Left ventricle myocardium inferior (tissue), 1 donor: ENCODE measurements around the gene NEURL1. TPM values are rescaled to one million over a fixed set of nuclear protein-coding genes. Genes with fewer than 3 reads are reported as not detected.
A peak's percentile ranks its signal among the peaks of the same experiment; 100 is the strongest.

Experiments used
- DNase-seq: peaks from one replicate; pipeline ENCODE4 v3.0.0-alpha.2; 2020
- H3K27ac ChIP-seq: fragments of 200-600 bp; replicated peaks from 2 replicates; pipeline ENCODE4 v1.8.0; 2021
- H3K27me3 ChIP-seq: fragments of 200-600 bp; 2 replicates; pipeline ENCODE4 v1.8.0; 2021; ENCODE audit warnings: low read depth
- H3K36me3 ChIP-seq: fragments of 200-600 bp; 2 replicates; pipeline ENCODE4 v1.8.0; 2021
- H3K4me1 ChIP-seq: fragments of 200-600 bp; 2 replicates; pipeline ENCODE4 v1.8.0; 2021
- H3K4me3 ChIP-seq: fragments of 200-600 bp; 2 replicates; pipeline ENCODE4 v1.8.0; 2021; ENCODE audit warnings: mild to moderate bottlenecking, moderate library complexity
- H3K9me3 ChIP-seq: fragments of 200-600 bp; replicated peaks from 2 replicates; pipeline ENCODE4 v1.8.0; 2021
- intact Hi-C: fragments of 100-400 bp; cut with micrococcal nuclease; formaldehyde crosslinking; loops from one replicate; pipeline ENCODE4 v1.11.0; 2022
- total RNA-seq: library from RNA; stranded (reverse); fragmentation: NEBNext Ultra II Directional; extraction: Animal tissue kit (Norgen Biotek cat#: 25700); gene quantifications from one replicate; pipeline ENCODE4 v1.2.1, GENCODE V29; 2021
- TF ChIP-seq, protein P1 (sequence below): fragments of 200-600 bp; IDR thresholded peaks from 2 replicates; pipeline ENCODE4 v1.8.0; 2021; ENCODE audit warnings: antibody characterized with exemption, mild to moderate bottlenecking, borderline replicate concordance
- donor health status: DM: no; HTN: yes; CAD: no; lungs with severe emphysema.

NEURL1 gene
- total RNA-seq, 1 donor from 2014 or later: 0.14 TPM

DNA sequence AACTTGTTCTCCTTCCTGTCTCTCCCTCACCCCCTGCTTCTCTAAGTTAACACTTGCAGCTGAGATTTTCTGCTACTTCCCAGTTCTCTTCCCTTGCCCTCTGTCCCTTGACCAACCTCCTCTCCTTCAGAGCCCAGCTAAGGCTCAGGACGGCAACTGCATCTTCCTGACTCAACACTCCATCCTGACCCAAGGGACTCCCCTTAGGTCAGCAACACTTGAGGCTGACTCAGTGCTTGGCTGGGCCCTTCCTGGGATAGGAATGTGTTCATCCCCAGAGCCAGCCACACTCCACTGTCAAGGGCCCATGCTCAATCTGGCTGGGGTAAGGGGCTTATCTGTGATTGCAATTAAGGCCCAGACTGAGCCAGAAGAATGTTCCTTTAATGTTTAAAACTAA lies 44.8 kb upstream of the NEURL1 start:
- peak overlapping the region; percentile 94 for H3K27ac ChIP-seq
- H3K9me3 ChIP-seq: no peaks in the 10 kb centered on the region
- H3K27me3 ChIP-seq: peaks cover 12% of the 10 kb centered on the region
- TF ChIP-seq, protein P1, sequence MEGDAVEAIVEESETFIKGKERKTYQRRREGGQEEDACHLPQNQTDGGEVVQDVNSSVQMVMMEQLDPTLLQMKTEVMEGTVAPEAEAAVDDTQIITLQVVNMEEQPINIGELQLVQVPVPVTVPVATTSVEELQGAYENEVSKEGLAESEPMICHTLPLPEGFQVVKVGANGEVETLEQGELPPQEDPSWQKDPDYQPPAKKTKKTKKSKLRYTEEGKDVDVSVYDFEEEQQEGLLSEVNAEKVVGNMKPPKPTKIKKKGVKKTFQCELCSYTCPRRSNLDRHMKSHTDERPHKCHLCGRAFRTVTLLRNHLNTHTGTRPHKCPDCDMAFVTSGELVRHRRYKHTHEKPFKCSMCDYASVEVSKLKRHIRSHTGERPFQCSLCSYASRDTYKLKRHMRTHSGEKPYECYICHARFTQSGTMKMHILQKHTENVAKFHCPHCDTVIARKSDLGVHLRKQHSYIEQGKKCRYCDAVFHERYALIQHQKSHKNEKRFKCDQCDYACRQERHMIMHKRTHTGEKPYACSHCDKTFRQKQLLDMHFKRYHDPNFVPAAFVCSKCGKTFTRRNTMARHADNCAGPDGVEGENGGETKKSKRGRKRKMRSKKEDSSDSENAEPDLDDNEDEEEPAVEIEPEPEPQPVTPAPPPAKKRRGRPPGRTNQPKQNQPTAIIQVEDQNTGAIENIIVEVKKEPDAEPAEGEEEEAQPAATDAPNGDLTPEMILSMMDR: no peak
- peaks cover 88% of the 10 kb centered on the region for H3K4me1 ChIP-seq
- peaks cover 65% of the 10 kb centered on the region for H3K36me3 ChIP-seq
- peak overlapping the region; percentile 78 for H3K4me3 ChIP-seq
- intact Hi-C loops: no loop called here
- DNase-seq: peak; percentile 69

DNA sequence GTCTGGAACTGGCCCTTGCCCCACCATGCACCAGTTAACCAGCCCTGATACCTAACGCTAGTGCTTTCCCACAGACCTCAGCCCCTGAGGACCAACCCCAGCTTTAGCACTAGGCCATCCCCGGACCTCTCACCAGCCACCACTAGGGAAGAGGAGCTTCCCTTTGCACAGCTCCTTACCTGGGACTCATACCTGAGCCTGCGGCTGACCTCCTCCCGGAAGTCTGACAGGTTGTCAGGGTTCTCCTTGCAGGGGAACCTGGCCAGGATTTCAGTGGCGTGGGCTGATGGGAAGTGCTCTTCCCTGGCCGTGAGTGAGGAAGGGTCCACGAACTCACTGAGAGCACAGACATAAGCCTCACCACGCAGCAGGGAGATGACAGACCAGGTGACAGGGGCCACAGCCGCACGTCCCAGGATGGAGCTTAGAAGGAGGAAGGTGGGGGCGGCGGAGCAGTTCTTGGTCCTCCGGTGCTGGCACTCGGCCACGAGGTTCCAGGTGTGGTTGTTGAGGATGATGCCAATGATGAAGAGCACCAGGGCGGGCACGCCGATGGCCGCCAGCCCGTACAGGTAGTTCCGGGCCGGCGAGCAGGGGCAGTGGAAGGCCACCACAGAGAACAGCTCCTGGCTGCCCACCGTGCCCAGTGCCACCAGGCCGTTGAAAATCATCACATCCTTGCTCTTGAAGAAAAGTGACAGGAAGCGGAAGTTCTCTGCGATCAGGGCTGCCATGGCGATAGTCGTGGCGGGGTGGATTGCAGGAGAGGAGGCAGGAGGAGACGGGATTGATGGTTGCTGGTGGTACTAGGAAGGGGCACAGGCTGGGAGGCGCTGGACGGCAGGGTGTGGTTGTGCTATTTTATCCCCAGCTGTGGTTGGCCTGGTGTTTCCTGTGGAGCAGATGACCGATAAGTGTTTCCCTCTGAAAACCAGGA lies 44.0 kb upstream of the NEURL1 start:
- intact Hi-C loops: no loop called here
- Histone ChIP-seq H3K4me1 (peaks cover 81% of the 10 kb centered on the region), H3K4me3 (peak overlapping the region; percentile 78), H3K27me3 (peaks cover 12% of the 10 kb centered on the region), H3K9me3 (no peaks in the 10 kb centered on the region), H3K27ac (peak overlapping the region; percentile 94), H3K36me3 (peaks cover 58% of the 10 kb centered on the region)
- no peak for DNase-seq
- TF ChIP-seq, protein P1: no peak

DNA sequence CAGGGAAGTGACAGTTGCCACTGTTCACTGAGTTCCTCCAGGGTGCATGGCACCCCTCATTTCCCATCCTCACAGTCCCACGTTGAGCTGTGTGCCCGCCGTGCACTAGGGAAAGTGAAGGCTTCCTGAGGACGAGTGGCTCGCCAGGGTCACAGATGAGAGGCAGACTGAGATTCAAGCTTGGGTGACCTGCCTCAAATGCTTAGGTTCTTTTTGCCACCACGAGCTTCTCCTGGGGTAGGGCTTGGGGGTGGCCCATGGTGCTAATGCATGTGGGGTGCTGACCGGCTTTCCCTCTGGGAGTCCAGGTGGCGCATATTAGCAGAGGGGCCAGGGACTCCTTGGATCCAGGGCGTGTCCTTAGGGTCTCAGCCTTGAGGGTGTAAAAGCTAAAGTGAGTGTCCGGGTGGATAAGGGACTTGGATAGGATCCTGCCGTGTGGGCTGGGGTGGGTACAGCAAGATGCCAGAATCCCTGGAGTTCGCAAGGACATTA lies 43.3 kb upstream of the NEURL1 start:
- TF ChIP-seq, protein P1: no peak
- Histone ChIP-seq H3K27me3 (peaks cover 12% of the 10 kb centered on the region), H3K27ac (peak overlapping the region; percentile 94), H3K36me3 (peaks cover 50% of the 10 kb centered on the region), H3K4me3 (peak overlapping the region; percentile 78), H3K4me1 (peaks cover 73% of the 10 kb centered on the region), H3K9me3 (no peaks in the 10 kb centered on the region)
- DNase-seq: no peak
- intact Hi-C loops: no loop called here

DNA sequence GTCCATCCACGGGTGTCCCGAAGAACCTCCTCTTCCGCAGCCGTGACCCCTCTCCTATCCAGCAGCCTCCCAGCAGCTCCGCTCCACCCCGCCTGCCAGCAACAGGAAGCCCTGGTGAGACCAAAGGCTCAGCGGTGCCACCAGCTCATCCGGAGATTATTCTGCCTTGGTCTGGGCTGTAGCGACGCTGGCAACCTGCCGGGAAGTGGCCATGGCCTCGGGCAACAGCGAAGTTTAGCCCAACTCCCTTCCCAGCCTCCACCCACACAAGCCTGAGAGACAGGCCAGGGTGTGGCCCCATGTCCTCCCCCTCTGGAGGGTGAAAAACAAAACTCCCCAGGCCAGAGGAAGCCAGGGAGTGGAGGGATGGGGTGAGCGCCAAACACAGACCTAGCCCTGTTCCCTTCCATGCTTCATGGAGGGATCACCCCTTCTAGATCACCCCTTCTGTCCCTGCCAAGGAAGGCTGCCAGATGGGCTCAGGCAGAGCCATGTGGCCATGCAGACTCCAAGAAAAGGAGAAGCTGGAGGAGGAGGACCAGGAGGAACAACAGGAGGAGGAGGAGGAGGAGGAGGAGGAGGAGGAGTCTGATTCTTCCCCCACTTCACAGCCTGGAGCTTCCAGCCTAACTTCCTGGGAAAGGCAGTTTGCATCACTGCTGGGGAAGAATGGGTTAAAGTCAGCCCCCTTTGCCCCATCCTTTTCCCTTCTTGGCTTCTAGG lies 42.3 kb upstream of the NEURL1 start:
- TF ChIP-seq, protein P1: no peak
- peak; percentile 77 for DNase-seq
- peak overlapping the region; percentile 78 for H3K4me3 ChIP-seq
- H3K36me3 ChIP-seq: peaks cover 43% of the 10 kb centered on the region
- peaks cover 12% of the 10 kb centered on the region for H3K27me3 ChIP-seq
- peak overlapping the region; percentile 94 for H3K27ac ChIP-seq
- H3K9me3 ChIP-seq: no peaks in the 10 kb centered on the region
- intact Hi-C loops: no loop called here
- peaks cover 63% of the 10 kb centered on the region for H3K4me1 ChIP-seq

DNA sequence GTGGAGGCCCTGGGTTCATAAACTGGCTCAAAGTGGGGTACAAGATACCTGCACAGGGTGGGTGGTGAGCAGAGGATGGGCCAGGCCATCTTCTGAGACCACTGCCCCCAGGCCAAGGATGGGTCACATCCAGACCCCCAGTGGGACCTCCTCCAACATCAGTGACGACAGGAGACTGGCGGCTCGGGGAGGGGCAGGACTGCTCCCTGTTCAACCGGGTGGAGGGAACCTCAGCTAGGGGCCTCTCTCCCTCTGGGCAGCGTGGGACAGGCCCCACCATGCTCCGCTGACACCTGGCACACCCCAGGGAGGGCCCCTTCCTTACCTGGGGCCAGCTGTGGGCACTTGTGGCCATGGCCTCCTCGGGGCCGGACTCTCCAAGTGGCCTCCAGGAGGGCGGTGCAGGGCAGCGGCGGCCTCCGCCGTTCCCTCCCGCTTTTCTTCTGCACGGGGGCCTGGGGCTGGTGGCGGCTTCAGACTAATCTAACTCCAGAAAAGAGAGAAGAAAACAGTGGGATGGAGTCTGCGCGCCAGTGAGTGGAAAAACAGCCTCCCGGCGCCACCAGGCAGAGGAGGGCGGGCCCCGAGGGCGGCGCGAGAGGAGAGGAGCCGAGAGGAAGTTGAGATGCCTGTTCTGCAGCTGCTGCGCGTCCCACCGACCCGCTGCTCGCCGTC lies 41.5 kb upstream of the NEURL1 start, which contains the start of gene CALHM2:
TSS of gene CALHM2 (minus strand) at position 540 of the 675 bp plus-strand sequence. CDS start 2,429 bp downstream, outside the sequence.
- peak within 1 kb of the TSS; percentile 94 for H3K27ac ChIP-seq
- intact Hi-C loops: no loop called here
- TF ChIP-seq, protein P1: no peak
- peak within 1 kb of the TSS; percentile 78 for H3K4me3 ChIP-seq
- no peaks in the 10 kb centered on the region for H3K9me3 ChIP-seq
- H3K27me3 ChIP-seq: peaks cover 12% of the 10 kb centered on the region
- peak; percentile 80 for DNase-seq
- H3K36me3 ChIP-seq: peaks cover 37% of the 10 kb centered on the region
- H3K4me1 ChIP-seq: peaks cover 56% of the 10 kb centered on the region
